Measurements from ENCODE around the gene CCL16. TPM values are rescaled to one million over a fixed set of nuclear protein-coding genes. Genes with fewer than 3 reads are reported as not detected.

Gene CCL16
- not detected for total RNA-seq
- polyA plus RNA-seq = not detected

- H3K27me3 ChIP-seq (ENCODE audit: insufficient read depth, low read length) = no peaks in the 10 kb centered on the region
- H3K27ac ChIP-seq (ENCODE audit: low read depth, low read length) = no peak within 1 kb of the TSS
- Mint-ChIP-seq H3K36me3 (no peaks in the 10 kb centered on the region), H3K4me1 (no peaks in the 10 kb centered on the region), H3K27ac (peak within 1 kb of the TSS in 2 of 7 donors; percentile 20 to 51), H3K4me3 (no peak within 1 kb of the TSS), H3K9me3 (peaks cover 0 to 1% (median 0%) of the 10 kb centered on the region in 8 donors), H3K27me3 (peaks cover 0 to 2% of the 10 kb centered on the region in 2 donors)
- no peaks in the 10 kb centered on the region for H3K36me3 ChIP-seq (ENCODE audit: insufficient read depth, low read length)
- no peaks in the 10 kb centered on the region for H3K4me1 ChIP-seq (ENCODE audit: insufficient read depth, low read length)
- no peak for DNase-seq
- ChIA-PET POLR2A (ENCODE audit: partially characterized antibody) (no interaction called here), CTCF (ENCODE audit: partially characterized antibody) (interaction anchor here (1.4 kb wide), 1 partner anchor 64 kb away, joined by 3 read pairs; no protein-coding TSS in a partner anchor)
- intact Hi-C loops (cut with micrococcal nuclease) = no loop called here
- no peaks in the 10 kb centered on the region for H3K9me3 ChIP-seq (ENCODE audit: control insufficient read depth in 1 of 2, low read length in 2 of 2)
- no peak within 1 kb of the TSS for H3K4me3 ChIP-seq (ENCODE audit: low read length in 2 of 2)
Observed at GRCh38 chr17:35981246-35981645, at the start of gene CCL16. TSS of gene CCL16 (minus strand) at chr17:35981497. CDS start at chr17:35981420, 77 bp downstream.

GRCh38 chr17:36030956-36031355 lies 49.7 kb upstream of the CCL16 start:
- no peak for DNase-seq
- no peaks in the 10 kb centered on the region for H3K9me3 ChIP-seq (ENCODE audit: control insufficient read depth in 1 of 2, low read length in 2 of 2)
- no peaks in the 10 kb centered on the region for H3K4me1 Mint-ChIP-seq
- no peak overlapping the region for H3K4me3 Mint-ChIP-seq
- H3K4me1 ChIP-seq (ENCODE audit: insufficient read depth, low read length) = no peaks in the 10 kb centered on the region
- ChIA-PET POLR2A (ENCODE audit: partially characterized antibody) (no interaction called here), CTCF (ENCODE audit: partially characterized antibody) (no interaction called here)
- no peaks in the 10 kb centered on the region for H3K9me3 Mint-ChIP-seq
- intact Hi-C loops (cut with micrococcal nuclease) = no loop called here
- no peak overlapping the region for H3K27ac Mint-ChIP-seq
- no peak overlapping the region for H3K4me3 ChIP-seq (ENCODE audit: low read length in 2 of 2)
- no peak overlapping the region for H3K27ac ChIP-seq (ENCODE audit: low read depth, low read length)
- no peaks in the 10 kb centered on the region for H3K27me3 ChIP-seq (ENCODE audit: insufficient read depth, low read length)
- peaks cover 9 to 15% of the 10 kb centered on the region in 2 donors for H3K27me3 Mint-ChIP-seq
- no peaks in the 10 kb centered on the region for H3K36me3 ChIP-seq (ENCODE audit: insufficient read depth, low read length)
- H3K36me3 Mint-ChIP-seq = no peaks in the 10 kb centered on the region

GRCh38 chr17:36027761-36028160 lies 46.5 kb upstream of the CCL16 start:
- intact Hi-C loops (cut with micrococcal nuclease) = no loop called here
- Mint-ChIP-seq H3K36me3 (no peaks in the 10 kb centered on the region), H3K9me3 (peaks cover 0 to 9% (median 0%) of the 10 kb centered on the region in 8 donors), H3K27ac (no peak overlapping the region), H3K4me1 (no peaks in the 10 kb centered on the region), H3K27me3 (peaks cover 9 to 21% of the 10 kb centered on the region in 2 donors), H3K4me3 (no peak overlapping the region)
- DNase-seq = no peak
- Histone ChIP-seq H3K27me3 (ENCODE audit: insufficient read depth, low read length) (no peaks in the 10 kb centered on the region), H3K4me3 (ENCODE audit: low read length in 2 of 2) (no peak overlapping the region), H3K4me1 (ENCODE audit: insufficient read depth, low read length) (no peaks in the 10 kb centered on the region), H3K27ac (ENCODE audit: low read depth, low read length) (no peak overlapping the region), H3K36me3 (ENCODE audit: insufficient read depth, low read length) (no peaks in the 10 kb centered on the region), H3K9me3 (ENCODE audit: control insufficient read depth in 1 of 2, low read length in 2 of 2) (no peaks in the 10 kb centered on the region)
- POLR2A ChIA-PET (ENCODE audit: partially characterized antibody) = no interaction called here
- CTCF ChIA-PET (ENCODE audit: partially characterized antibody) = no interaction called here

- no peaks in the 10 kb centered on the region for H3K4me1 Mint-ChIP-seq
- no peaks in the 10 kb centered on the region for H3K4me1 ChIP-seq (ENCODE audit: insufficient read depth, low read length)
- CTCF ChIA-PET (ENCODE audit: partially characterized antibody) = no interaction called here
- H3K4me3 ChIP-seq (ENCODE audit: low read length in 2 of 2) = no peak overlapping the region
- H3K27ac Mint-ChIP-seq = no peak overlapping the region
- intact Hi-C loops (cut with micrococcal nuclease) = no loop called here
- H3K27ac ChIP-seq (ENCODE audit: low read depth, low read length) = no peak overlapping the region
- POLR2A ChIA-PET (ENCODE audit: partially characterized antibody) = no interaction called here
- H3K27me3 ChIP-seq (ENCODE audit: insufficient read depth, low read length) = no peaks in the 10 kb centered on the region
- DNase-seq = no peak
- H3K9me3 Mint-ChIP-seq = peaks cover 0 to 9% (median 0%) of the 10 kb centered on the region in 8 donors
- H3K36me3 Mint-ChIP-seq = no peaks in the 10 kb centered on the region
- no peak overlapping the region for H3K4me3 Mint-ChIP-seq
- H3K9me3 ChIP-seq (ENCODE audit: control insufficient read depth in 1 of 2, low read length in 2 of 2) = no peaks in the 10 kb centered on the region
- H3K27me3 Mint-ChIP-seq = peaks cover 16 to 34% of the 10 kb centered on the region in 2 donors
- H3K36me3 ChIP-seq (ENCODE audit: insufficient read depth, low read length) = no peaks in the 10 kb centered on the region
Observed at GRCh38 chr17:36024106-36024869, 43.0 kb upstream of the CCL16 start.

GRCh38 chr17:36019423-36019822 lies 38.1 kb upstream of the CCL16 start:
- Mint-ChIP-seq H3K27me3 (peaks cover 18 to 25% of the 10 kb centered on the region in 2 donors), H3K4me1 (peaks cover 0 to 1% (median 0%) of the 10 kb centered on the region in 4 donors), H3K9me3 (peaks cover 0 to 9% (median 0%) of the 10 kb centered on the region in 8 donors), H3K27ac (no peak overlapping the region), H3K36me3 (no peaks in the 10 kb centered on the region), H3K4me3 (no peak overlapping the region)
- intact Hi-C loops (cut with micrococcal nuclease) = no loop called here
- Histone ChIP-seq H3K4me3 (ENCODE audit: low read length in 2 of 2) (no peak overlapping the region), H3K4me1 (ENCODE audit: insufficient read depth, low read length) (no peaks in the 10 kb centered on the region), H3K27me3 (ENCODE audit: insufficient read depth, low read length) (no peaks in the 10 kb centered on the region), H3K27ac (ENCODE audit: low read depth, low read length) (no peak overlapping the region), H3K9me3 (ENCODE audit: control insufficient read depth in 1 of 2, low read length in 2 of 2) (no peaks in the 10 kb centered on the region), H3K36me3 (ENCODE audit: insufficient read depth, low read length) (no peaks in the 10 kb centered on the region)
- CTCF ChIA-PET (ENCODE audit: partially characterized antibody) = interaction anchor here (1.0 kb wide), 1 partner anchor 53 kb away, joined by 4 read pairs; no protein-coding TSS in a partner anchor
- POLR2A ChIA-PET (ENCODE audit: partially characterized antibody) = no interaction called here
- DNase-seq = no peak

- no peak for DNase-seq
- Histone ChIP-seq H3K4me3 (ENCODE audit: low read length in 2 of 2) (no peak within 1 kb of the TSS), H3K9me3 (ENCODE audit: control insufficient read depth in 1 of 2, low read length in 2 of 2) (no peaks in the 10 kb centered on the region), H3K36me3 (ENCODE audit: insufficient read depth, low read length) (no peaks in the 10 kb centered on the region), H3K27me3 (ENCODE audit: insufficient read depth, low read length) (no peaks in the 10 kb centered on the region), H3K27ac (ENCODE audit: low read depth, low read length) (no peak within 1 kb of the TSS), H3K4me1 (ENCODE audit: insufficient read depth, low read length) (no peaks in the 10 kb centered on the region)
- ChIA-PET CTCF (ENCODE audit: partially characterized antibody) (no interaction called here), POLR2A (ENCODE audit: partially characterized antibody) (no interaction called here)
- no peak within 1 kb of the TSS for H3K4me3 Mint-ChIP-seq
- peaks cover 0 to 1% (median 0%) of the 10 kb centered on the region in 4 donors for H3K4me1 Mint-ChIP-seq
- no peaks in the 10 kb centered on the region for H3K36me3 Mint-ChIP-seq
- intact Hi-C loops (cut with micrococcal nuclease) = no loop called here
- H3K27me3 Mint-ChIP-seq = peaks cover 20 to 22% of the 10 kb centered on the region in 2 donors
- H3K27ac Mint-ChIP-seq = no peak within 1 kb of the TSS
- peaks cover 0 to 5% (median 0%) of the 10 kb centered on the region in 8 donors for H3K9me3 Mint-ChIP-seq
Observed at GRCh38 chr17:36017799-36018198, 36.5 kb upstream of the CCL16 start, which contains the start of gene CCL23. TSS of gene CCL23 (minus strand) at chr17:36017972. CDS start at chr17:36017897, 75 bp downstream.

- H3K27ac ChIP-seq (ENCODE audit: low read depth, low read length) = no peak overlapping the region
- Mint-ChIP-seq H3K4me3 (no peak overlapping the region), H3K36me3 (no peaks in the 10 kb centered on the region), H3K9me3 (peaks cover 0 to 4% (median 0%) of the 10 kb centered on the region in 8 donors), H3K27ac (no peak overlapping the region), H3K27me3 (peaks cover 13 to 16% of the 10 kb centered on the region in 2 donors), H3K4me1 (peaks cover 0 to 1% (median 0%) of the 10 kb centered on the region in 4 donors)
- no peak for DNase-seq
- no peaks in the 10 kb centered on the region for H3K27me3 ChIP-seq (ENCODE audit: insufficient read depth, low read length)
- no peaks in the 10 kb centered on the region for H3K4me1 ChIP-seq (ENCODE audit: insufficient read depth, low read length)
- no peak overlapping the region for H3K4me3 ChIP-seq (ENCODE audit: low read length in 2 of 2)
- no peaks in the 10 kb centered on the region for H3K9me3 ChIP-seq (ENCODE audit: control insufficient read depth in 1 of 2, low read length in 2 of 2)
- intact Hi-C loops (cut with micrococcal nuclease) = no loop called here
- ChIA-PET CTCF (ENCODE audit: partially characterized antibody) (no interaction called here), POLR2A (ENCODE audit: partially characterized antibody) (no interaction called here)
- no peaks in the 10 kb centered on the region for H3K36me3 ChIP-seq (ENCODE audit: insufficient read depth, low read length)
Observed at GRCh38 chr17:36016555-36016954, 35.3 kb upstream of the CCL16 start.
